Measurements from ENCODE around the gene DYNC1I1.
A peak's percentile ranks its signal among the peaks of the same experiment; 100 is the strongest.

Gene DYNC1I1

DNA sequence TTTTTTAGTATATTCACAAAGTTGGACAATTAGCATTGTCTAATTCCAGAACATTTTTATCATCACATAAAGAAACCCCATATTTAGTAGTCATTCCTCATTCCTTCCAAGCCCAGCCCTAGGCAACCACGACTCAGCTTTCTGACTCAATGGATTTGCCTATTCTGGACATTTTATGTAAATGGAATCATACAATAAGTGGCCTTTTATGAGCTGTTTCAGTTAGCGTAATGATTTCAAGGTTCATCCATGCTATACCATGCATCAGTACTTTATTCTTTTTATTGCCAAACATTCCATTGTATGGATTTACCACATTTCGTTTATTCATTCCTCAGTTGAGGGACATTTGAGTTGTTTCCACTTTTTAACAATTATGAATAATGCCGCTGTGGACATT, 249.2 kb downstream of the DYNC1I1 start:
- no peak for DNase-seq (ENCODE audit: low read depth in 2 of 2)

GRCh38 chr7:96023387-96023786, 251.0 kb downstream of the DYNC1I1 start:
- DNase-seq (ENCODE audit: low read depth in 2 of 2): no peak

DNA sequence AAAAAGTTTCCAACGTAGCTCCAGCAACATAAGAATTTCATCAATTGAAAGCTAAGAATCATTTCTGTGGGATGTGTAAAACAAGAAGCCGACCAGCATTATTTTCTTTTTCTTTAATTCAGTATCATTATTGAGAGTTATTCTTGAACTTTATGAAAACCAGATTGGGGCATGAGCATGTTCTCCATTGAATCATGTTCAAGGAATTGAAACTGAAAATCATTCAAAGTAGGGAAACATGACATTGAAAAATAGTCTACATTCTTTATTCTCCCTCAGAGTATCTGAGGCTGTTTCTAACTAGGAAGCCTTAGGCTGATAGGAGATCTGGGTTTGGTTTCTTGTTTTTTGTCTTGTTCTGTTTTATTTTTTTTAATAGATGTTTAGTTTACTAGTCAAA, 253.7 kb downstream of the DYNC1I1 start:
- DNase-seq (ENCODE audit: low read depth in 2 of 2): no peak

- no peak for DNase-seq (ENCODE audit: low read depth in 2 of 2)
These were observed 254.3 kb downstream of the DYNC1I1 start for GRCh38 chr7:96026611-96027010.

DNA sequence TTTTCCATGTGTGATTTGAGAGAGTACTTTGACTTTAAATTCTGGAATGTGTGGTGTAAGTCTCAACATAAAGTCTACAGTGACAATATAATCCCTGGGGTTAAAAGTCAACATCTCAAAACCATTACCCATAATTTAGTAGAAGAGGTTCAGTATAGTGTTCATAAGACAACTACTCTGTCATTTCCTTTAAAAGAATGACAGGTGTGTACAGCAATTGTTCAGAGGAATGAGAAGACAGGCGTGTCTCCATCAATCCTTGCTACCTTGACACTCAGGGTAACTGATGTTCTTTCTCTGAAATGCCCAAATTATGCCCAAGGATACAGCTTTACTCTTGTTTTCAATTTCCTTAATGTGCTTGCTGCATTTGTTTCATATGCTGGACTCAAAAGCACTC, 256.4 kb downstream of the DYNC1I1 start:
- DNase-seq (ENCODE audit: low read depth in 2 of 2): no peak

DNA sequence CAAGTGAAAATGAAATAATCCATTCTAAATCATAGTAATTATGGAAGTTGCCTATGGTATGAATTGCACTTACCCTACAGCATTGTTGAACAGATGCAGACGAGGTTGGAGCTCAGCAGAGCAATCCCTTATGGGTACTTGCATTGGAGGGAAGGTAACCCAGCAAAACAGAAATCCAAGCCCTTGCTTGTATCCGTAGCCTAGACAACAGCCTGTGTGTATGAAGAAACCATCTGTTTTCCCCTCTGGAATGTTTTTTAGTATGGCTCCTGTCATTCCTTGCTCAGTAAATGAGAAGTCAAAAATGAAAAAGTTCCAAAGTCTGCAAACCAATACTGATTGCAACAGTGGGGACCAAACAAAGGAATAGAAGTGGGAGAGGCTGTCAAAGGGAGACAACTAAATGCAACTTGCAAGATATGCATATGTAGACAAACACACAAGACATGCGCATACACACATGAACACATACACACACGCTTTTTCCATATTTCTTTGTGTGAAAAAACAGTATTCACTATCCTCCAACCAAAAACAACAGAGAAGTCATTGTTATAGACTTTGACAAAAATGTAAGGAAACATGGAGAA, 260.8 kb downstream of the DYNC1I1 start:
- DNase-seq (ENCODE audit: low read depth in 2 of 2): no peak

GRCh38 chr7:96034940-96035727, 262.8 kb downstream of the DYNC1I1 start:
- no peak for DNase-seq (ENCODE audit: low read depth in 2 of 2)

DNA sequence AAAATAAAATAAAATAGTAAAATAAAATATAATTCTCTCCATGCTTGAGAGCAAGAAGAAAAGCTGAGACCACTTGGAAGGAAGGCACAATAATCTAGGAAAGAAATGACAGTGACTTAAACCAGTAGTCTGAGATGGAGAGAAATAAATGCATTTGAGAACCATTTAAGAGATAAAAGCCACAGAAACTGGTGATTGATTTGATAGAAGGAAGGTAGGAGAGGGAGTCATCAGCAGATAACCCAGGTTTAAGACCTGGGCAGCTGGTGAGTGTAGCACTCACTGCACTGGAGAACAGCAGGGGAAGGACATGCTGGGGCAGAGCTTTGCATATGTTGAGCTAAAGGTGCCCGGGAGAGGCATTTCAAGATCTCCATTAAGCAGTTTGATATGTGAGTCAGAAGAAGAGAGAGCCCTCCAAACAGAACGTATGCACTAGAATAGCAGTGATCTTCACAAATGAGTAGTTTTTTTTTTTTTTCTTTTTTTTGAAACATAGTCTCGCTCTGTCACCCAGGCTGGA, 268.0 kb downstream of the DYNC1I1 start:
- no peak for DNase-seq (ENCODE audit: low read depth in 2 of 2)

GRCh38 chr7:96041171-96041570, 268.8 kb downstream of the DYNC1I1 start:
- DNase-seq (ENCODE audit: low read depth in 2 of 2): no peak

DNA sequence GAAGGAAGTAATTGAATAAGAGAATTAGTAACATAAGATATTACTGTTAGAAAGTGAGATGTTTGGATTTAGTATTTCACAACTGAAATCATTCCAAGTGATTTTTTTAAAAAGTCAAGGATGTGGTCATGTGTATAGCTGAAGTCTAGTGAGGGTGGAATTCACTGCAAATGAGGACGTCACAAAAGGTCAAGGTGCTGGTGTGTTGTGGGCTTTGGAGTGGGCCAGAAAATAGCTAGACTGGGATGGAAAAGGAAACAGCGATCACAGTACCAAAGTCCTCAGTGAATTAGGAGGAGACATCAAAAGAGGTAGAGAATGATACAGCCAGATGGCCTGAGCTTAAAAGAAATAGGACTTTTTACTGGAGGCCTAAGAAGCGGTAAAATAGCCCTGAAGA, 272.8 kb downstream of the DYNC1I1 start:
- DNase-seq (ENCODE audit: low read depth in 2 of 2): no peak

- no peak for DNase-seq (ENCODE audit: low read depth in 2 of 2)
These were observed 273.6 kb downstream of the DYNC1I1 start for GRCh38 chr7:96045919-96046318.

GRCh38 chr7:96052289-96052688, 279.9 kb downstream of the DYNC1I1 start:
- no peak for DNase-seq (ENCODE audit: low read depth in 2 of 2)

- DNase-seq (ENCODE audit: low read depth in 2 of 2): no peak
These were observed 280.6 kb downstream of the DYNC1I1 start for GRCh38 chr7:96052860-96053470.

- no peak for DNase-seq (ENCODE audit: low read depth in 2 of 2)
These were observed 283.4 kb downstream of the DYNC1I1 start for GRCh38 chr7:96055717-96056116.

DNA sequence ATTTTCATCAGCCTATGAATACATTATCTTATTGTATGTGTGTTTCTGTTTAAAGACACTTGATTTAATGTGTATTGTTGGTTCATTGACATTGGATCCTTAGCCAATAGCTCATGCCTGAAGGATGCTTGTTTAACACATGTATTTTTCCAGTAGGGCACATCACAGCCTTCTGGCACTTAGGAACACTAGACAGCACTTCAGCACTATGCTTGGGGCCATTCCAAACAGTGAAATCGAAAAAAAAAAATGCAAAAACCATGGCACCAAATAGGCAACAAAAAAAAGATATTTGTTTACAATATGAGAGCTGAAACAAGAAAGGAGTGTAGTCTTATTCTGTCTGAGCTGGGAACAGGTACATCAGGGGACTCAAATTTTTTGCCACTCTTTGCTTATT, 286.7 kb downstream of the DYNC1I1 start:
- no peak for DNase-seq (ENCODE audit: low read depth in 2 of 2)

- DNase-seq (ENCODE audit: low read depth in 2 of 2): no peak
These were observed 288.7 kb downstream of the DYNC1I1 start for GRCh38 chr7:96061009-96061408.

DNA sequence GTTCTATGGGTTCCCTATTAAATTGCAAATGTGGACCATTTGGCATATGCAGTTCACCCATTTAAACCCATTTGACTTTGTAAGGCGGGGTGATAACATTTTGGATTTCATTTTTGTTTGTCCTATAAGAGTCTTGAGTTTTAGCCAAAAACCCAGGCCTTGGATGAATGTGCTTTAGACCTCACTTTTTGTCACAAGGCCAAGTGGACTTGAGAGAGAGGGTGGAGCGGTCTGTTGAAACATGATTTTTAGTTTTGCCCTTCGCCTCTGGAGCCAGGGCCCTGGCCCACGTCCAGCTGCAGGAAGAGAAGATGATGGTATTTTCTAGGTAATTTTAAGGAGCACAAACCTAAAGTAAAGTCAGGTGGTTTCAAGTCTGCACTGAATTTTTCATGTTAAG, 289.5 kb downstream of the DYNC1I1 start:
- no peak for DNase-seq (ENCODE audit: low read depth in 2 of 2)

GRCh38 chr7:96067321-96067720, 295.0 kb downstream of the DYNC1I1 start:
- DNase-seq (ENCODE audit: low read depth in 2 of 2): no peak

GRCh38 chr7:96069401-96069800, 297.0 kb downstream of the DYNC1I1 start:
- no peak for DNase-seq (ENCODE audit: low read depth in 2 of 2)

DNA sequence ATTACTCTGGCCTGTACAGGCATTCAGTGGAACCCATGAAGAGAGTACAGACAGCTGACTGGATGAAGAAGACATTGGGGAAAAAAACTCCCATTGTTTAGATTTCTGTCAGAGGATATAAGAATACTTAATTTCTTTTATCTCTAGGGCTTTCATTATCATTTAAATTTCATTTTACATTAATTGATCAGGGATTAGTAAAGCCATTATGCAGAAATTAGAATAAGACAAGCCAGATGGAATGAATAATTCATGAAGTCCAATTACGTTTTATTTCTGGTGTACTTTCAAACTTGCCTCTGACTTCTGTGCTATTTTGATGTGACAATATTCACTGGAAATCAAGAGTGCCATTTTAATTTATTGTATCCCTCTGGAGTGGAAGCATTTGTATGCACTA, 302.5 kb downstream of the DYNC1I1 start:
- DNase-seq (ENCODE audit: low read depth in 2 of 2): no peak

- DNase-seq (ENCODE audit: low read depth in 2 of 2): peak; percentile 29 to 36
These were observed 303.4 kb downstream of the DYNC1I1 start for GRCh38 chr7:96075510-96076349.

DNA sequence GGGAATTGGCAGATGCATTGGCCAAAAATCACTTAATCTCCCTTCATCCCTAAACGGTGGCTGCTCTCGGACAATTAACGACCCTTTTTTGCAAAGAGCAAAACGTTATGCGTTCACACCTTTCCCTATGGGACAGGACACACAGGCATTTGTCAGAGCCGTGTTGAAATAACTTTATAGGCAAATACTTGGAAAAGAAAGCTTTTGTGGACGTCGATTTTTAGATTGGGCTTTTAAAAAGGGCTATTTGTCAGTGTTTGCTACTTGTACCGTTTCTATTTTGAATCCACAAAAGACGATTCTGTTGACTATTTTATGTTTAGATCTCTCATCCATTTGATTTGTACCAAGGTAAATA, 304.0 kb downstream of the DYNC1I1 start:
- no peak for DNase-seq (ENCODE audit: low read depth in 2 of 2)

Data from stimulated activated CD4-positive, alpha-beta T cell treated with anti-CD3 and anti-CD28 coated beads, Interleukin-1b, Interleukin-23, amount 100 ng/mL, for 4 hours (primary cell).